H9 (cell line): ENCODE data around the gene ACAD8. TPM values are rescaled to one million over a fixed set of nuclear protein-coding genes. Genes with fewer than 3 reads are reported as not detected.
A peak's percentile ranks its signal among the peaks of the same experiment; 100 is the strongest.
"Not testable (repeated sequence)": the region's sequence is repeated elsewhere in the genome, so short reads cannot be mapped to it uniquely, and the experiment has no call there.

Experiments used
- DNase-seq: peaks from one replicate; pipeline ENCODE4 v3.0.0-alpha.2; 2017
- H2AFZ ChIP-seq: one replicate; pipeline ENCODE4 v1.6.1; 2013; ENCODE audit warnings: mild to moderate bottlenecking, low read length, control low read depth, moderate library complexity
- H2AK5ac ChIP-seq: 2 replicates; pipeline ENCODE4 v1.6.1; 2013; ENCODE audit warnings: low read length, control low read depth, mixed read lengths; ENCODE audit not compliant: insufficient read length
- H2BK120ac ChIP-seq: one replicate; pipeline ENCODE4 v1.6.1; 2013; ENCODE audit warnings: low read depth, mild to moderate bottlenecking, low read length, control low read depth, inconsistent platforms; ENCODE audit not compliant: poor library complexity, severe bottlenecking
- H2BK12ac ChIP-seq: 2 replicates; pipeline ENCODE4 v1.6.1; 2013; ENCODE audit warnings: low read length, control low read depth, mixed read lengths, low read depth; ENCODE audit not compliant: insufficient read length
- H2BK15ac ChIP-seq: 2 replicates; pipeline ENCODE4 v1.6.1; 2013; ENCODE audit warnings: low read depth, low read length, control low read depth
- H2BK20ac ChIP-seq: one replicate; pipeline ENCODE4 v1.6.1; 2013; ENCODE audit warnings: low read depth, mild to moderate bottlenecking, low read length, control low read depth, inconsistent platforms; ENCODE audit not compliant: poor library complexity, severe bottlenecking
- H2BK5ac ChIP-seq: 2 replicates; pipeline ENCODE4 v1.6.1; 2013; ENCODE audit warnings: low read length, control low read depth, mixed read lengths; ENCODE audit not compliant: insufficient read length
- H3K14ac ChIP-seq: 2 replicates; pipeline ENCODE4 v1.6.1; 2013; ENCODE audit warnings: low read length, control low read depth; ENCODE audit not compliant: insufficient read depth
- H3K18ac ChIP-seq: 2 replicates; pipeline ENCODE4 v1.6.1; 2013; ENCODE audit warnings: low read depth, mild to moderate bottlenecking, mixed read lengths, low read length, control low read depth; ENCODE audit not compliant: insufficient read length
- H3K23ac ChIP-seq: 2 replicates; pipeline ENCODE4 v1.6.1; 2013; ENCODE audit warnings: low read length, control low read depth, mixed read lengths, low read depth; ENCODE audit not compliant: insufficient read length
- H3K23me2 ChIP-seq: 2 replicates; pipeline ENCODE4 v1.6.1; 2013; ENCODE audit warnings: low read depth, mild to moderate bottlenecking, mixed read lengths, low read length, control low read depth; ENCODE audit not compliant: insufficient read length, poor library complexity, severe bottlenecking
- H3K27ac ChIP-seq: 2 replicates; pipeline ENCODE4 v1.5.1; 2013; ENCODE audit warnings: low read length, control low read depth, mixed read lengths, low read depth; ENCODE audit not compliant: insufficient read length
- H3K27me3 ChIP-seq: 2 replicates; pipeline ENCODE4 v1.6.1; 2013; ENCODE audit warnings: low read length, control low read depth, inconsistent platforms; ENCODE audit not compliant: insufficient read depth
- H3K4ac ChIP-seq: 2 replicates; pipeline ENCODE4 v1.6.1; 2013; ENCODE audit warnings: low read depth, mild to moderate bottlenecking, control low read depth, inconsistent platforms, low read length, moderate library complexity
- H3K4me1 ChIP-seq: 2 replicates; pipeline ENCODE4 v1.6.1; 2013; ENCODE audit warnings: low read length, control low read depth, inconsistent platforms; ENCODE audit not compliant: insufficient read depth
- H3K4me2 ChIP-seq: 2 replicates; pipeline ENCODE4 v1.6.1; 2013; ENCODE audit warnings: low read length, control low read depth, mixed read lengths; ENCODE audit not compliant: insufficient read length, insufficient read depth
- H3K56ac ChIP-seq: 2 replicates; pipeline ENCODE4 v1.6.1; 2013; ENCODE audit warnings: low read depth, mild to moderate bottlenecking, mixed read lengths, low read length, control low read depth; ENCODE audit not compliant: insufficient read length
- H3K79me1 ChIP-seq: 2 replicates; pipeline ENCODE4 v1.6.1; 2013; ENCODE audit warnings: low read depth, mild to moderate bottlenecking, moderate library complexity, low read length, control low read depth, inconsistent platforms; ENCODE audit not compliant: insufficient read depth, poor library complexity, severe bottlenecking
- H3K79me2 ChIP-seq: 2 replicates; pipeline ENCODE4 v1.6.1; 2013; ENCODE audit warnings: low read length, control low read depth, inconsistent platforms; ENCODE audit not compliant: insufficient read depth
- H3K9ac ChIP-seq: 2 replicates; pipeline ENCODE4 v1.6.1; 2013; ENCODE audit warnings: low read length, control low read depth, mixed read lengths; ENCODE audit not compliant: insufficient read length; ENCODE audit errors: extremely low read depth
- H3K9me3 ChIP-seq: one replicate; pipeline ENCODE4 v1.6.1; 2013; ENCODE audit warnings: low read depth, low read length, inconsistent platforms; ENCODE audit not compliant: control insufficient read depth
- H3T11ph ChIP-seq: one replicate; pipeline ENCODE4 v1.6.1; 2013; ENCODE audit warnings: mild to moderate bottlenecking, low read length, control low read depth, inconsistent platforms
- H4K20me1 ChIP-seq: one replicate; pipeline ENCODE4 v1.6.1; 2013; ENCODE audit not compliant: control insufficient read depth, insufficient read length, insufficient read depth
- H4K5ac ChIP-seq: 2 replicates; pipeline ENCODE4 v1.6.1; 2013; ENCODE audit warnings: low read depth, mild to moderate bottlenecking, mixed read lengths, low read length, control low read depth; ENCODE audit not compliant: insufficient read length
- H4K8ac ChIP-seq: replicated peaks from 2 replicates; pipeline ENCODE4 v1.6.1; 2013; ENCODE audit warnings: low read length, control low read depth, mixed read lengths, low read depth; ENCODE audit not compliant: insufficient read length
- H4K91ac ChIP-seq: 2 replicates; pipeline ENCODE4 v1.6.1; 2013; ENCODE audit warnings: low read depth, mild to moderate bottlenecking, moderate library complexity, mixed read lengths, low read length, control low read depth; ENCODE audit not compliant: insufficient read length
- H3K27ac Mint-ChIP-seq, 3 experiments: 2 replicates in 2 of 3; 3 replicates in 1 of 3; pipeline ENCODE4 v1.8.0; 2020 to 2021; ENCODE audit warnings: mixed read lengths in 3 of 3, mild to moderate bottlenecking in 1 of 3, moderate library complexity in 1 of 3
- H3K27me3 Mint-ChIP-seq: 2 replicates; pipeline ENCODE4 v1.8.0; 2021; ENCODE audit warnings: low read depth, mild to moderate bottlenecking, moderate library complexity, mixed read lengths
- H3K36me3 Mint-ChIP-seq, 3 experiments: 2 replicates in 2 of 3; 3 replicates in 1 of 3; pipeline ENCODE4 v1.8.0; 2020 to 2021; ENCODE audit warnings: low read depth in 3 of 3, mixed read lengths in 3 of 3; ENCODE audit not compliant: insufficient read depth in 1 of 3
- H3K4me1 Mint-ChIP-seq, 2 experiments: 2 replicates each; pipeline ENCODE4 v1.8.0; 2020; ENCODE audit warnings: mixed read lengths in 2 of 2
- H3K4me3 Mint-ChIP-seq, 2 experiments: 2 replicates in 1 of 2; 3 replicates in 1 of 2; pipeline ENCODE4 v1.8.0; 2020 to 2021; ENCODE audit warnings: mild to moderate bottlenecking in 2 of 2, mixed read lengths in 2 of 2, moderate library complexity in 1 of 2
- H3K9me3 Mint-ChIP-seq, 2 experiments: 2 replicates in 1 of 2; 3 replicates in 1 of 2; pipeline ENCODE4 v1.8.0; 2020; ENCODE audit warnings: mild to moderate bottlenecking in 2 of 2, mixed read lengths in 2 of 2, moderate library complexity in 1 of 2
- CTCF ChIP-seq: fragments of 200-600 bp; sonication (generic); conservative IDR thresholded peaks from 3 replicates; pipeline ENCODE4 v1.8.0; 2021; ENCODE audit warnings: antibody characterized with exemption, mild to moderate bottlenecking
- WGBS: extraction: QIAGEN DNeasy Blood & Tissue Kit; methylation state at CpG from one replicate; pipeline ENCODE4 v1.1.7; 2013; ENCODE audit warnings: missing lambda C conversion rate, low lambda C conversion rate, mixed read lengths; ENCODE audit not compliant: insufficient read length; ENCODE audit errors: extremely low coverage; 5-methylcytosine and 5-hydroxymethylcytosine counted together
- total RNA-seq: library from RNA; stranded (reverse); gene quantifications from 2 replicates; pipeline ENCODE4 v1.2.1, GENCODE V29; 2021

ACAD8 gene
- total RNA-seq, 1 experiment from 2014 or later = 46.8 TPM

- Histone ChIP-seq H3K9me3 (no peaks in the 10 kb centered on the region), H3T11ph (no peak overlapping the region), H3K4ac (no peak overlapping the region), H2BK12ac (no peak overlapping the region), H3K56ac (no peak overlapping the region), H3K23ac (no peak overlapping the region), H2AFZ (no peak overlapping the region), H2BK120ac (no peak overlapping the region), H3K9ac (no peak overlapping the region), H3K23me2 (peaks cover 16% of the 10 kb centered on the region), H2BK20ac (no peak overlapping the region), H3K14ac (no peak overlapping the region), H3K79me1 (no peaks in the 10 kb centered on the region), H3K27ac (no peak overlapping the region), H2BK15ac (no peak overlapping the region), H3K4me1 (no peaks in the 10 kb centered on the region), H3K79me2 (peaks cover 7% of the 10 kb centered on the region; the same call in 1 of the 2 replicates), H2AK5ac (no peak overlapping the region), H3K18ac (no peak overlapping the region), H3K27me3 (no peaks in the 10 kb centered on the region), H3K4me2 (peak overlapping the region; percentile 86), H4K8ac (no peak overlapping the region), H4K5ac (no peak overlapping the region), H4K91ac (no peak overlapping the region), H2BK5ac (no peak overlapping the region), H4K20me1 (no peaks in the 10 kb centered on the region)
- DNase-seq = no peak
- Mint-ChIP-seq H3K4me1 (peaks cover 20 to 26% of the 10 kb centered on the region in 2 experiments), H3K9me3 (peaks cover 0 to 4% of the 10 kb centered on the region in 2 experiments; a peak in 3 of 5 replicates), H3K27ac (no peak overlapping the region), H3K4me3 (peak overlapping the region in 1 of 2 experiments; percentile 62; a peak in 2 of 5 replicates), H3K36me3 (peaks cover 8 to 21% (median 9%) of the 10 kb centered on the region in 3 experiments; a peak in 6 of 7 replicates), H3K27me3 (peaks cover 15% of the 10 kb centered on the region)
- no CpG with 5 or more reads among the region's 4 CpGs for WGBS
- no peak for TF ChIP-seq CTCF
Measured at GRCh38 chr11:134278356-134278755, 25.0 kb downstream of the ACAD8 start.

GRCh38 chr11:134281635-134282034, 28.3 kb downstream of the ACAD8 start:
- DNase-seq, H3K27me3 ChIP-seq, H3K9ac ChIP-seq, H2BK12ac ChIP-seq, H3K9me3 ChIP-seq, H3K4me1 ChIP-seq, H2BK15ac ChIP-seq, H3K79me2 ChIP-seq, H4K8ac ChIP-seq, H3K9me3 Mint-ChIP-seq, H3T11ph ChIP-seq, H3K79me1 ChIP-seq, H3K27ac ChIP-seq, H2AK5ac ChIP-seq, H2AFZ ChIP-seq, H3K4me1 Mint-ChIP-seq, H3K27ac Mint-ChIP-seq, H3K27me3 Mint-ChIP-seq, H3K4ac ChIP-seq, H2BK120ac ChIP-seq, H4K20me1 ChIP-seq, H3K56ac ChIP-seq, H3K18ac ChIP-seq, H3K4me2 ChIP-seq, H2BK5ac ChIP-seq, H3K14ac ChIP-seq, H3K4me3 Mint-ChIP-seq, H2BK20ac ChIP-seq, H4K91ac ChIP-seq, H4K5ac ChIP-seq, H3K23ac ChIP-seq: not testable (repeated sequence)
- peaks cover 30 to 45% (median 31%) of the 10 kb centered on the region in 3 experiments for H3K36me3 Mint-ChIP-seq
- peaks cover 10% of the 10 kb centered on the region for H3K23me2 ChIP-seq
- WGBS = no CpG with 5 or more reads among the region's 17 CpGs
